Measurements from ENCODE around the gene ERVV-1.
A peak's percentile ranks its signal among the peaks of the same experiment; 100 is the strongest.

Gene ERVV-1

GRCh38 chr19:53047379-53047778, 33.7 kb downstream of the ERVV-1 start:
- Histone ChIP-seq H2AK5ac (ENCODE audit: low read length, severe bottlenecking) (no peak overlapping the region), H3K27me3 (ENCODE audit: control insufficient read depth in 1 of 2, insufficient read depth in 1 of 2, low read length in 2 of 2) (no peaks in the 10 kb centered on the region), H3K4ac (ENCODE audit: low read depth in 1 of 2, low read length in 2 of 2) (no peak overlapping the region), H4K91ac (ENCODE audit: low read length) (no peak overlapping the region), H3K14ac (ENCODE audit: low read length in 2 of 2) (no peak overlapping the region), H2BK5ac (ENCODE audit: low read depth, low read length, poor library complexity, severe bottlenecking) (no peak overlapping the region), H3K79me1 (replicated peaks; ENCODE audit: low read length, poor library complexity, severe bottlenecking) (no peaks in the 10 kb centered on the region), H3K23ac (ENCODE audit: low read length in 2 of 2) (no peak overlapping the region), H3K18ac (ENCODE audit: low read depth in 1 of 2, low read length in 2 of 2) (no peak overlapping the region), H3K4me2 (ENCODE audit: low read length, poor library complexity, severe bottlenecking) (no peak overlapping the region), H3K4me3 (ENCODE audit: insufficient read depth in 1 of 2, low read depth in 1 of 2, low read length in 2 of 2) (peak overlapping the region in 1 of 2 experiments; percentile 18), H2BK12ac (ENCODE audit: low read length in 2 of 2) (no peak overlapping the region), H2BK15ac (ENCODE audit: low read depth, poor library complexity, severe bottlenecking) (no peak overlapping the region), H3K27ac (ENCODE audit: low read length, poor library complexity, severe bottlenecking) (no peak overlapping the region), H3K9me3 (ENCODE audit: control insufficient read depth, low read length) (peaks cover 36% of the 10 kb centered on the region), H3K9ac (ENCODE audit: low read length) (no peak overlapping the region), H4K8ac (ENCODE audit: low read length) (no peak overlapping the region), H3K4me1 (ENCODE audit: control insufficient read depth, insufficient read depth, low read depth, low read length) (no peaks in the 10 kb centered on the region), H3K36me3 (ENCODE audit: control insufficient read depth in 1 of 2, insufficient read depth in 2 of 2, low read depth in 1 of 2, low read length in 2 of 2) (no peaks in the 10 kb centered on the region), H2BK120ac (ENCODE audit: low read depth, low read length) (no peak overlapping the region), H2AFZ (ENCODE audit: low read depth, low read length) (no peak overlapping the region)
- no peak for DNase-seq
- 97% methylated on average over 2 of the region's 2 CpGs for WGBS

- no peak overlapping the region for H2AK5ac ChIP-seq (ENCODE audit: low read length, severe bottlenecking)
- 82% methylated on average over 2 of the region's 2 CpGs for whole genome bisulfite sequencing
- H3K9me3 ChIP-seq (ENCODE audit: control insufficient read depth, low read length) = peaks cover 28% of the 10 kb centered on the region
- H2AFZ ChIP-seq (ENCODE audit: low read depth, low read length) = no peak overlapping the region
- H3K4me1 ChIP-seq (ENCODE audit: control insufficient read depth, insufficient read depth, low read depth, low read length) = peaks cover 3% of the 10 kb centered on the region
- DNase-seq = no peak
- no peaks in the 10 kb centered on the region for H3K79me1 ChIP-seq (replicated peaks; ENCODE audit: low read length, poor library complexity, severe bottlenecking)
- H3K4ac ChIP-seq (ENCODE audit: low read depth in 1 of 2, low read length in 2 of 2) = no peak overlapping the region
- H3K18ac ChIP-seq (ENCODE audit: low read depth in 1 of 2, low read length in 2 of 2) = no peak overlapping the region
- no peak overlapping the region for H3K9ac ChIP-seq (ENCODE audit: low read length)
- H2BK12ac ChIP-seq (ENCODE audit: low read length in 2 of 2) = no peak overlapping the region
- no peak overlapping the region for H3K23ac ChIP-seq (ENCODE audit: low read length in 2 of 2)
- no peak overlapping the region for H2BK5ac ChIP-seq (ENCODE audit: low read depth, low read length, poor library complexity, severe bottlenecking)
- no peak overlapping the region for H4K8ac ChIP-seq (ENCODE audit: low read length)
- no peak overlapping the region for H3K14ac ChIP-seq (ENCODE audit: low read length in 2 of 2)
- no peaks in the 10 kb centered on the region for H3K27me3 ChIP-seq (ENCODE audit: control insufficient read depth in 1 of 2, insufficient read depth in 1 of 2, low read length in 2 of 2)
- H2BK120ac ChIP-seq (ENCODE audit: low read depth, low read length) = no peak overlapping the region
- no peak overlapping the region for H3K4me2 ChIP-seq (ENCODE audit: low read length, poor library complexity, severe bottlenecking)
- H2BK15ac ChIP-seq (ENCODE audit: low read depth, poor library complexity, severe bottlenecking) = no peak overlapping the region
- no peak overlapping the region for H3K27ac ChIP-seq (ENCODE audit: low read length, poor library complexity, severe bottlenecking)
- no peak overlapping the region for H3K4me3 ChIP-seq (ENCODE audit: insufficient read depth in 1 of 2, low read depth in 1 of 2, low read length in 2 of 2)
- no peak overlapping the region for H4K91ac ChIP-seq (ENCODE audit: low read length)
- no peaks in the 10 kb centered on the region for H3K36me3 ChIP-seq (ENCODE audit: control insufficient read depth in 1 of 2, insufficient read depth in 2 of 2, low read depth in 1 of 2, low read length in 2 of 2)
Observed at GRCh38 chr19:53055117-53055516, 41.4 kb downstream of the ERVV-1 start.

- WGBS = 25% methylated on average over 57 of the region's 59 CpGs
- H3K9me3 ChIP-seq (ENCODE audit: control insufficient read depth, low read length) = peaks cover 31% of the 10 kb centered on the region
- peaks cover 3% of the 10 kb centered on the region for H3K4me1 ChIP-seq (ENCODE audit: control insufficient read depth, insufficient read depth, low read depth, low read length)
- H2BK5ac ChIP-seq (ENCODE audit: low read depth, low read length, poor library complexity, severe bottlenecking) = no peak overlapping the region
- no peak overlapping the region for H3K27ac ChIP-seq (ENCODE audit: low read length, poor library complexity, severe bottlenecking)
- no peak overlapping the region for H2BK15ac ChIP-seq (ENCODE audit: low read depth, poor library complexity, severe bottlenecking)
- H3K27me3 ChIP-seq (ENCODE audit: control insufficient read depth in 1 of 2, insufficient read depth in 1 of 2, low read length in 2 of 2) = no peaks in the 10 kb centered on the region
- no peak overlapping the region for H4K8ac ChIP-seq (ENCODE audit: low read length)
- H3K18ac ChIP-seq (ENCODE audit: low read depth in 1 of 2, low read length in 2 of 2) = no peak overlapping the region
- no peak overlapping the region for H3K23ac ChIP-seq (ENCODE audit: low read length in 2 of 2)
- no peak overlapping the region for H3K4ac ChIP-seq (ENCODE audit: low read depth in 1 of 2, low read length in 2 of 2)
- no peak overlapping the region for H2AK5ac ChIP-seq (ENCODE audit: low read length, severe bottlenecking)
- no peak overlapping the region for H3K14ac ChIP-seq (ENCODE audit: low read length in 2 of 2)
- no peaks in the 10 kb centered on the region for H3K36me3 ChIP-seq (ENCODE audit: control insufficient read depth in 1 of 2, insufficient read depth in 2 of 2, low read depth in 1 of 2, low read length in 2 of 2)
- no peak overlapping the region for H3K4me2 ChIP-seq (ENCODE audit: low read length, poor library complexity, severe bottlenecking)
- peak overlapping the region in 1 of 2 experiments; percentile 58 for H3K4me3 ChIP-seq (ENCODE audit: insufficient read depth in 1 of 2, low read depth in 1 of 2, low read length in 2 of 2)
- no peak overlapping the region for H4K91ac ChIP-seq (ENCODE audit: low read length)
- no peak for DNase-seq
- H2BK120ac ChIP-seq (ENCODE audit: low read depth, low read length) = no peak overlapping the region
- no peaks in the 10 kb centered on the region for H3K79me1 ChIP-seq (replicated peaks; ENCODE audit: low read length, poor library complexity, severe bottlenecking)
- H3K9ac ChIP-seq (ENCODE audit: low read length) = peak overlapping the region; percentile 32
- H2BK12ac ChIP-seq (ENCODE audit: low read length in 2 of 2) = no peak overlapping the region
- no peak overlapping the region for H2AFZ ChIP-seq (ENCODE audit: low read depth, low read length)
Observed at GRCh38 chr19:53057904-53058580, 44.3 kb downstream of the ERVV-1 start.

All from mesenchymal stem cell (in vitro differentiated cells and primary cell).